GM13976 (cell line): Measurements from ENCODE around the gene DTX3L.

Experiments used
- DNase-seq: peaks from one replicate; pipeline ENCODE4 v3.0.0; 2012; ENCODE audit warnings: low spot score
- CTCF ChIP-seq: IDR thresholded peaks from 2 replicates; pipeline ENCODE4 v1.5.1; 2012; ENCODE audit warnings: borderline replicate concordance, mild to moderate bottlenecking; ENCODE audit not compliant: insufficient read depth; ENCODE audit errors: extremely low read depth, missing control alignments, control extremely low read depth
- in situ Hi-C: fragments of 300-500 bp; cut with MboI; formaldehyde crosslinking; loops from one replicate; pipeline ENCODE4 v1.12.0; 2022; ENCODE audit warnings: low sequenced_read_pairs, mixed read lengths, inconsistent platforms; ENCODE audit not compliant: unreplicated experiment

The DTX3L gene

GRCh38 chr3:122538956-122539490 is 25.1 kb upstream of the DTX3L start:
- in situ Hi-C loops = no loop called here
- no peak for TF ChIP-seq CTCF
- DNase-seq = no peak

GRCh38 chr3:122546151-122546550 is 18.0 kb upstream of the DTX3L start:
- in situ Hi-C loops = no loop called here
- no peak for TF ChIP-seq CTCF
- no peak for DNase-seq

- no peak for TF ChIP-seq CTCF
- no peak for DNase-seq
- in situ Hi-C loops = no loop called here
These were observed 16.1 kb upstream of the DTX3L start for GRCh38 chr3:122548076-122548475.

- in situ Hi-C loops = no loop called here
- TF ChIP-seq CTCF = no peak
- DNase-seq = no peak
These were observed 15.5 kb upstream of the DTX3L start for GRCh38 chr3:122548619-122549018.

- in situ Hi-C loops = no loop called here
- DNase-seq = no peak
- TF ChIP-seq CTCF = no peak
These were observed 11.0 kb upstream of the DTX3L start for GRCh38 chr3:122553171-122553570.

GRCh38 chr3:122555275-122556071 is 8.7 kb upstream of the DTX3L start:
- in situ Hi-C loops = loop anchor here (5.0 kb wide), 1 partner anchor 122 kb away; no protein-coding TSS in a partner anchor
- no peak for TF ChIP-seq CTCF
- DNase-seq = no peak
